Motor neuron (in vitro differentiated cells): ENCODE results near the gene SRXN1. TPM values are rescaled to one million over a fixed set of nuclear protein-coding genes. Genes with fewer than 3 reads are reported as not detected.

Experiments
- ATAC-seq, 8 experiments: fragments of 200-7000 bp; cut with Tn5 transposase; replicated peaks in 6 of 8; 2 replicates each; pipeline ENCODE4 v1.8.0; 2021; ENCODE audit warnings: mild to moderate bottlenecking in 8 of 8, moderate library complexity in 8 of 8
- H3K27ac ChIP-seq, 2 donors: fragments of 250-450 bp; sonication (Bioruptor Pico); 2 replicates each; pipeline ENCODE4 v1.9.0; 2021; ENCODE audit warnings: antibody characterized with exemption in 2 of 2, mild to moderate bottlenecking in 2 of 2, moderate library complexity in 1 of 2
- H3K4me1 ChIP-seq, 2 donors: fragments of 250-450 bp; sonication (Bioruptor Pico); replicated peaks in 1 of 2; 2 replicates each; pipeline ENCODE4 v1.6.1; 2021; ENCODE audit warnings: antibody characterized with exemption in 2 of 2, mild to moderate bottlenecking in 2 of 2, moderate library complexity in 1 of 2
- H3K4me3 ChIP-seq, 5 donors: fragments of 250-450 bp; sonication (Bioruptor Pico); 2 replicates each; pipeline ENCODE4 v1.9.0; 2021; ENCODE audit warnings: antibody characterized with exemption in 5 of 5, mild to moderate bottlenecking in 5 of 5, moderate library complexity in 4 of 5
- WGBS, 10 experiments: fragments of 450-650 bp; shearing (Covaris generic); methylation state at CpG; one replicate each; pipeline ENCODE4 v1.0.0; 2022; 5-methylcytosine and 5-hydroxymethylcytosine counted together
- in situ Hi-C, 9 experiments: fragments of 400-800 bp; cut with MboI; loops; one replicate each; pipeline ENCODE4 v1.15.0; 2021; ENCODE audit warnings: low sequenced_read_pairs in 9 of 9, low pct_unique_long_range_greater_than_20kb in 2 of 9; ENCODE audit not compliant: unreplicated experiment in 9 of 9
- total RNA-seq, 8 experiments: library from RNA; unstranded; fragments of 300-600 nt; gene quantifications; 2 replicates each; pipeline versions ENCODE4 v1.2.3 to v1.2.4, GENCODE V29; 2022

SRXN1 gene
- total RNA-seq, 8 experiments from 2014 or later, result 7.1 to 51.6 (median 16.2) TPM

GRCh38 chr20:672963-673602, 20.1 kb upstream of the SRXN1 start:
- Histone ChIP-seq H3K4me3 (peak overlapping the region; percentile 45 to 88 (median 66)), H3K27ac (peak overlapping the region; percentile 69 to 74), H3K4me1 (peaks cover 31 to 36% of the 10 kb centered on the region in 2 donors)
- in situ Hi-C loops, result no loop called here
- WGBS, 10 experiments, result 0 to 100% (median 46%) methylated on average over 1 to 3 of the region's 7 CpGs; no CpG with 5 or more reads in 5 of the 10 experiments
- ATAC-seq, result peak in 3 of 8 experiments; percentile 1 to 2 (median 2)

- ATAC-seq, result no peak
- in situ Hi-C loops, result no loop called here
- H3K4me1 ChIP-seq, result peaks cover 25 to 35% of the 10 kb centered on the region in 2 donors
- H3K4me3 ChIP-seq, result peak overlapping the region in 2 of 5 donors; percentile 31 to 66
- 5 to 100% (median 73%) methylated on average over 1 to 8 of the region's 9 CpGs; no CpG with 5 or more reads in 4 of the 10 experiments for whole genome bisulfite sequencing, 10 experiments
- peak overlapping the region in 1 of 2 donors; percentile 47 for H3K27ac ChIP-seq
Measured at GRCh38 chr20:671252-672030, 18.4 kb upstream of the SRXN1 start.

GRCh38 chr20:669573-669972, 16.6 kb upstream of the SRXN1 start:
- in situ Hi-C loops, result no loop called here

GRCh38 chr20:668638-669037, 15.6 kb upstream of the SRXN1 start:
- no peak overlapping the region for H3K27ac ChIP-seq
- no peak for ATAC-seq
- in situ Hi-C loops, result no loop called here
- 0 to 100% (median 55%) methylated on average over 1 to 3 of the region's 3 CpGs; no CpG with 5 or more reads in 4 of the 10 experiments for WGBS, 10 experiments
- no peak overlapping the region for H3K4me3 ChIP-seq
- peaks cover 23 to 38% of the 10 kb centered on the region in 2 donors for H3K4me1 ChIP-seq

More at GRCh38 chr20:669573-669972, 16.6 kb upstream of the SRXN1 start:
- Histone ChIP-seq H3K27ac (no peak overlapping the region), H3K4me3 (no peak overlapping the region), H3K4me1 (peaks cover 25 to 40% of the 10 kb centered on the region in 2 donors)
- 0 to 100% (median 80%) methylated on average over 1 to 4 of the region's 7 CpGs; no CpG with 5 or more reads in 6 of the 10 experiments for WGBS, 10 experiments
- ATAC-seq, result no peak

GRCh38 chr20:668050-668449, 15.1 kb upstream of the SRXN1 start:
- ATAC-seq, result peak in 1 of 8 experiments; percentile 60
- H3K4me1 ChIP-seq, result peaks cover 17 to 32% of the 10 kb centered on the region in 2 donors
- H3K27ac ChIP-seq, result no peak overlapping the region
- in situ Hi-C loops, result no loop called here
- H3K4me3 ChIP-seq, result no peak overlapping the region

GRCh38 chr20:667351-668034, 14.5 kb upstream of the SRXN1 start:
- peaks cover 20 to 29% of the 10 kb centered on the region in 2 donors for H3K4me1 ChIP-seq
- in situ Hi-C loops, result no loop called here
- no peak overlapping the region for H3K27ac ChIP-seq
- no peak overlapping the region for H3K4me3 ChIP-seq
- 7 to 67% (median 14%) methylated on average over 2 to 7 of the region's 9 CpGs; no CpG with 5 or more reads in 2 of the 10 experiments for WGBS, 10 experiments
- peak in 4 of 8 experiments; percentile 9 to 74 (median 60) for ATAC-seq

GRCh38 chr20:666877-667276, 13.9 kb upstream of the SRXN1 start:
- H3K27ac ChIP-seq, result no peak overlapping the region
- peaks cover 21 to 29% of the 10 kb centered on the region in 2 donors for H3K4me1 ChIP-seq
- in situ Hi-C loops, result no loop called here
- no peak for ATAC-seq
- H3K4me3 ChIP-seq, result no peak overlapping the region
- 33 to 100% (median 65%) methylated on average over 1 to 3 of the region's 4 CpGs; no CpG with 5 or more reads in 4 of the 10 experiments for WGBS, 10 experiments

- WGBS, 10 experiments, result 67 to 100% (median 80%) methylated on average over 1 of the region's 6 CpGs; no CpG with 5 or more reads in 7 of the 10 experiments
- Histone ChIP-seq H3K4me3 (no peak overlapping the region), H3K27ac (no peak overlapping the region), H3K4me1 (peaks cover 15 to 30% of the 10 kb centered on the region in 2 donors)
- in situ Hi-C loops, result no loop called here
- no peak for ATAC-seq
Measured at GRCh38 chr20:665276-665675, 12.3 kb upstream of the SRXN1 start.

GRCh38 chr20:664576-664975, 11.6 kb upstream of the SRXN1 start:
- WGBS, 10 experiments, result 0 to 93% (median 78%) methylated on average over 1 to 6 of the region's 13 CpGs; no CpG with 5 or more reads in 5 of the 10 experiments
- Histone ChIP-seq H3K4me3 (no peak overlapping the region), H3K4me1 (peaks cover 15 to 26% of the 10 kb centered on the region in 2 donors), H3K27ac (no peak overlapping the region)
- in situ Hi-C loops, result no loop called here
- no peak for ATAC-seq

GRCh38 chr20:664151-664550, 11.2 kb upstream of the SRXN1 start:
- 8% methylated on average over 11 of the region's 60 CpGs; no CpG with 5 or more reads in 9 of the 10 experiments for WGBS, 10 experiments
- Histone ChIP-seq H3K4me3 (no peak overlapping the region), H3K27ac (no peak overlapping the region), H3K4me1 (peaks cover 15 to 26% of the 10 kb centered on the region in 2 donors)
- ATAC-seq, result no peak
- in situ Hi-C loops, result no loop called here

- 28 to 95% (median 60%) methylated on average over 1 to 3 of the region's 84 CpGs; no CpG with 5 or more reads in 7 of the 10 experiments for WGBS, 10 experiments
- no peak overlapping the region for H3K27ac ChIP-seq
- in situ Hi-C loops, result no loop called here
- ATAC-seq, result peak in 1 of 8 experiments; percentile 66
- peaks cover 15 to 26% of the 10 kb centered on the region in 2 donors for H3K4me1 ChIP-seq
- no peak overlapping the region for H3K4me3 ChIP-seq
Measured at GRCh38 chr20:663315-664090, 10.5 kb upstream of the SRXN1 start.
